GM21390 (cell line): ENCODE data around the gene OR2T6.
"Not testable (repeated sequence)": the region's sequence is repeated elsewhere in the genome, so short reads cannot be mapped to it uniquely, and the experiment has no call there.

Experiments
- ATAC-seq: cut with Tn5 transposase; IDR thresholded peaks from one replicate; pipeline ENCODE4 v1.9.1; 2021; ENCODE audit not compliant: unreplicated experiment

Gene OR2T6

GRCh38 chr1:248375446-248375845 is at the start of gene OR2T6:
Gene OR2T6 (plus strand): TSS chr1:248375746. CDS start chr1:248387609, 11,863 bp downstream.
- ATAC-seq = no peak

- ATAC-seq = no peak
These were observed 32.1 kb upstream of the OR2T6 start for GRCh38 chr1:248343451-248343850.

- ATAC-seq = no peak
These were observed 27.1 kb upstream of the OR2T6 start, which contains the start of gene OR14C36 for GRCh38 chr1:248348475-248348874. Gene OR14C36 (plus strand): TSS chr1:248348775. CDS start chr1:248348775, 0 bp downstream.

GRCh38 chr1:248359415-248359814 is 16.1 kb upstream of the OR2T6 start:
- ATAC-seq = no peak

GRCh38 chr1:248361121-248361715 is 14.3 kb upstream of the OR2T6 start, which contains the start of gene OR2T4:
Gene OR2T4 (plus strand): TSS chr1:248361665. CDS start chr1:248361665, 0 bp downstream.
- ATAC-seq = no peak

- ATAC-seq = no peak
These were observed 8.9 kb upstream of the OR2T6 start for GRCh38 chr1:248366609-248367008.

GRCh38 chr1:248372394-248372793 is 3.2 kb upstream of the OR2T6 start:
- peak; percentile 46 for ATAC-seq

- ATAC-seq = no peak
These were observed 1.8 kb upstream of the OR2T6 start for GRCh38 chr1:248373761-248374160.

- no peak for ATAC-seq
These were observed 1.4 kb downstream of the OR2T6 start for GRCh38 chr1:248376916-248377315.

- no peak for ATAC-seq
These were observed 5.3 kb downstream of the OR2T6 start for GRCh38 chr1:248380854-248381253.

GRCh38 chr1:248388426-248388825 is 12.9 kb downstream of the OR2T6 start:
- ATAC-seq = no peak

GRCh38 chr1:248393050-248393449 is 17.5 kb downstream of the OR2T6 start:
- ATAC-seq = no peak

GRCh38 chr1:248402748-248403147 is 27.2 kb downstream of the OR2T6 start, which contains the start of gene OR2T1:
Gene OR2T1 (plus strand): TSS chr1:248403048. CDS start chr1:248406148, 3,100 bp downstream.
- no peak for ATAC-seq

GRCh38 chr1:248404024-248404423 is 28.5 kb downstream of the OR2T6 start:
- ATAC-seq = no peak

- ATAC-seq = no peak
These were observed 31.5 kb downstream of the OR2T6 start for GRCh38 chr1:248406721-248407692.

GRCh38 chr1:248416226-248416625 is 40.7 kb downstream of the OR2T6 start:
- no peak for ATAC-seq

GRCh38 chr1:248417854-248418253 is 42.3 kb downstream of the OR2T6 start:
- no peak for ATAC-seq

- no peak for ATAC-seq
These were observed 45.8 kb downstream of the OR2T6 start for GRCh38 chr1:248421384-248421783.

GRCh38 chr1:248427526-248428191 is 52.1 kb downstream of the OR2T6 start:
- ATAC-seq = peak; percentile 31

- peak; percentile 89 for ATAC-seq
These were observed 52.6 kb downstream of the OR2T6 start for GRCh38 chr1:248428192-248428533.

- ATAC-seq = not testable (repeated sequence)
These were observed 56.1 kb downstream of the OR2T6 start for GRCh38 chr1:248431683-248432082.
